ENCODE measurements around the gene ZNF10.

Gene ZNF10

GRCh38 chr12:133201888-133202287 is 71.5 kb downstream of the ZNF10 start:
- H3K36me3 ChIP-seq (ENCODE audit: control insufficient read depth, insufficient read depth, low read length), result peaks cover 49% of the 10 kb centered on the region

DNA sequence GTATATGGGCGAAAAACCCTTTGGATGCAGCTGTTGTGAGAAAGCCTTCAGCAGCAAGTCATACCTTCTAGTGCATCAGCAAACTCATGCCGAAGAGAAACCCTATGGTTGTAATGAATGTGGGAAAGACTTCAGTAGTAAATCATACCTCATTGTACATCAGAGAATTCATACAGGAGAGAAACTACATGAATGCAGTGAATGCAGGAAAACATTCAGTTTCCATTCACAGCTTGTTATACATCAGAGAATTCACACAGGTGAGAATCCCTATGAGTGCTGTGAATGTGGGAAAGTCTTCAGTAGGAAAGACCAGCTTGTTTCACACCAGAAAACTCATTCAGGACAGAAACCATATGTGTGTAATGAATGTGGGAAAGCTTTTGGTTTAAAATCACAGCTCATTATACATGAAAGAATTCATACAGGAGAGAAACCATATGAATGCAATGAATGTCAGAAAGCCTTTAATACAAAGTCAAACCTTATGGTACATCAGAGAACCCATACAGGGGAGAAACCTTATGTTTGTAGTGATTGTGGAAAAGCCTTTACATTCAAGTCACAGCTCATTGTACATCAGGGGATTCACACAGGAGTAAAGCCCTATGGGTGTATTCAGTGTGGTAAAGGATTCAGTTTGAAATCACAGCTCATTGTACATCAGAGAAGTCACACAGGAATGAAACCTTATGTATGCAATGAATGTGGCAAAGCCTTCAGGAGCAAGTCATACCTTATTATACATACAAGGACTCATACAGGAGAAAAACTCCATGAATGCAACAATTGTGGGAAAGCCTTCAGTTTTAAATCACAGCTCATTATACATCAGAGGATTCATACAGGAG is 72.3 kb downstream of the ZNF10 start:
- Histone ChIP-seq H3K4me3 (ENCODE audit: low read depth, low read length) (0 out of 2 replicates have a peak overlapping the region, but pooled peaks have one; percentile 0), H3K4me1 (ENCODE audit: control insufficient read depth, insufficient read depth, low read length) (no peaks in the 10 kb centered on the region), H3K27me3 (ENCODE audit: control insufficient read depth, insufficient read depth, low read length) (no peaks in the 10 kb centered on the region), H3K9ac (ENCODE audit: low read length) (no peak overlapping the region), H3K9me3 (ENCODE audit: control insufficient read depth, insufficient read depth, low read depth, low read length) (peaks cover 72% of the 10 kb centered on the region), H3K36me3 (ENCODE audit: control insufficient read depth, insufficient read depth, low read length) (peaks cover 49% of the 10 kb centered on the region), H3K27ac (ENCODE audit: low read depth, low read length) (no peak overlapping the region)

More at GRCh38 chr12:133201888-133202287, 71.5 kb downstream of the ZNF10 start:
- H3K27ac ChIP-seq (ENCODE audit: low read depth, low read length), result no peak overlapping the region
- peaks cover 64% of the 10 kb centered on the region for H3K9me3 ChIP-seq (ENCODE audit: control insufficient read depth, insufficient read depth, low read depth, low read length)
- no peak overlapping the region for H3K9ac ChIP-seq (ENCODE audit: low read length)
- H3K27me3 ChIP-seq (ENCODE audit: control insufficient read depth, insufficient read depth, low read length), result no peaks in the 10 kb centered on the region
- H3K4me3 ChIP-seq (ENCODE audit: low read depth, low read length), result peak overlapping the region; percentile 0; the same call in 1 of the 2 replicates
- H3K4me1 ChIP-seq (ENCODE audit: control insufficient read depth, insufficient read depth, low read length), result no peaks in the 10 kb centered on the region

DNA sequence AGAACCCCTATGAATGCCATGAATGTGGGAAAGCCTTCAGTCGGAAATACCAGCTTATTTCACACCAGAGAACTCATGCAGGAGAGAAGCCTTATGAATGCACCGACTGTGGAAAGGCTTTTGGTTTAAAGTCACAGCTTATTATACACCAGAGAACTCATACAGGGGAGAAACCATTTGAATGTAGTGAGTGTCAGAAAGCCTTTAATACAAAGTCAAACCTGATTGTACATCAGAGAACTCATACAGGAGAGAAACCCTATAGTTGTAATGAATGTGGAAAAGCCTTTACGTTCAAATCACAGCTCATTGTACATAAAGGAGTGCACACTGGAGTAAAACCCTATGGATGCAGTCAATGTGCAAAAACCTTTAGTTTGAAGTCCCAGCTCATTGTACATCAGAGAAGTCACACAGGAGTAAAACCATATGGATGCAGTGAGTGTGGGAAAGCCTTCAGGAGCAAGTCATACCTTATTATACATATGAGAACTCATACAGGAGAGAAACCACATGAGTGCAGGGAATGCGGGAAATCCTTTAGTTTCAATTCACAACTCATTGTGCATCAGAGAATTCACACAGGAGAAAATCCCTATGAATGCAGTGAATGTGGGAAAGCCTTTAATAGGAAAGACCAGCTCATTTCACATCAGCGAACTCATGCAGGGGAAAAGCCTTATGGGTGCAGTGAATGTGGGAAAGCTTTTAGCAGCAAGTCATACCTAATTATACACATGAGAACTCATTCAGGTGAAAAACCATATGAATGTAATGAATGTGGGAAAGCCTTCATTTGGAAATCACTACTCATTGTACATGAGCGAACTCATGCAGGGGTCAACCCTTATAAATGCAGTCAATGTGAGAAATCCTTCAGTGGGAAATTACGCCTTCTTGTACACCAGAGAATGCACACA is 73.2 kb downstream of the ZNF10 start:
- peaks cover 81% of the 10 kb centered on the region for H3K9me3 ChIP-seq (ENCODE audit: control insufficient read depth, insufficient read depth, low read depth, low read length)

GRCh38 chr12:133204264-133204603 is 73.8 kb downstream of the ZNF10 start:
- Histone ChIP-seq H3K9ac (ENCODE audit: low read length) (no peak overlapping the region), H3K9me3 (ENCODE audit: control insufficient read depth, insufficient read depth, low read depth, low read length) (peaks cover 84% of the 10 kb centered on the region), H3K27me3 (ENCODE audit: control insufficient read depth, insufficient read depth, low read length) (no peaks in the 10 kb centered on the region), H3K27ac (ENCODE audit: low read depth, low read length) (no peak overlapping the region), H3K4me1 (ENCODE audit: control insufficient read depth, insufficient read depth, low read length) (no peaks in the 10 kb centered on the region), H3K4me3 (ENCODE audit: low read depth, low read length) (0 out of 2 replicates have a peak overlapping the region, but pooled peaks have one; percentile 30), H3K36me3 (ENCODE audit: control insufficient read depth, insufficient read depth, low read length) (peaks cover 49% of the 10 kb centered on the region)

More for the DNA sequence above, 73.2 kb downstream of the ZNF10 start:
- H3K27ac ChIP-seq (ENCODE audit: low read depth, low read length), result no peak overlapping the region
- peaks cover 49% of the 10 kb centered on the region for H3K36me3 ChIP-seq (ENCODE audit: control insufficient read depth, insufficient read depth, low read length)
- no peaks in the 10 kb centered on the region for H3K27me3 ChIP-seq (ENCODE audit: control insufficient read depth, insufficient read depth, low read length)
- H3K4me1 ChIP-seq (ENCODE audit: control insufficient read depth, insufficient read depth, low read length), result no peaks in the 10 kb centered on the region
- no peak overlapping the region for H3K9ac ChIP-seq (ENCODE audit: low read length)
- H3K4me3 ChIP-seq (ENCODE audit: low read depth, low read length), result 0 out of 2 replicates have a peak overlapping the region, but pooled peaks have one; percentile 30

DNA sequence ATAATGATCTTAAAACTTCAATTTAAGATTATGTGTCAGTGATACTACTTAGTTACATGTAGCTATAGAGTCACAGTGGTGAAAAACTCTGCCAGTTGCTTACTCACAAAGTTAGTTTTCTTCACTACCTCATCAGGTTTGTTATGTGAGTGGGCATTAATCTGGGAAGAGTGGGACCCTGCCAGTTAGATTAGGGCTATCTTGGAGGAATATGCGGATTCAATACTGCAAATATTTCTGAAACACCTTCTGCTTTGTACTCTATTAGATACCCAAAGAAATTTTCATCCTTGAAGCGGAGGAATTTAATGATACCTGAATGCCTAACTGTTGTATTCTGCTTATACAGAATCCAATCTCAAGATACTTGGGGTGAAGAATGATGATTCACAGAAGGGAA is 76.0 kb downstream of the ZNF10 start:
- H3K4me3 ChIP-seq (ENCODE audit: low read depth, low read length), result no peak overlapping the region
- peaks cover 39% of the 10 kb centered on the region for H3K36me3 ChIP-seq (ENCODE audit: control insufficient read depth, insufficient read depth, low read length)
- no peak overlapping the region for H3K27ac ChIP-seq (ENCODE audit: low read depth, low read length)
- H3K4me1 ChIP-seq (ENCODE audit: control insufficient read depth, insufficient read depth, low read length), result no peaks in the 10 kb centered on the region
- H3K9me3 ChIP-seq (ENCODE audit: control insufficient read depth, insufficient read depth, low read depth, low read length), result peaks cover 91% of the 10 kb centered on the region
- no peak overlapping the region for H3K9ac ChIP-seq (ENCODE audit: low read length)
- H3K27me3 ChIP-seq (ENCODE audit: control insufficient read depth, insufficient read depth, low read length), result no peaks in the 10 kb centered on the region
